MM.1S (cell line): Measurements from ENCODE around the gene ATP6V0A1.

Source experiments
- DNase-seq: peaks from one replicate; pipeline ENCODE4 v3.0.0-alpha.2; 2015
- H2AFZ ChIP-seq: fragments of 300-600 bp; sonication (generic); 2 replicates; pipeline ENCODE4 v1.6.0; 2016; ENCODE audit warnings: antibody characterized with exemption, low read length
- H3F3A ChIP-seq: fragments of 300-600 bp; sonication (generic); 2 replicates; pipeline ENCODE4 v1.6.1; 2016; ENCODE audit warnings: mild to moderate bottlenecking, antibody characterized with exemption, low read length, moderate library complexity, mixed read lengths; ENCODE audit not compliant: insufficient read depth
- H3K27ac ChIP-seq: fragments of 300-600 bp; sonication (generic); 2 replicates; pipeline ENCODE4 v1.5.1; 2016; ENCODE audit warnings: mild to moderate bottlenecking, low read length
- H3K27me3 ChIP-seq: fragments of 300-600 bp; sonication (generic); replicated peaks from 2 replicates; pipeline ENCODE4 v1.6.0; 2016; ENCODE audit warnings: low read length; ENCODE audit not compliant: insufficient read depth
- H3K36me3 ChIP-seq: fragments of 300-600 bp; sonication (generic); replicated peaks from 2 replicates; pipeline ENCODE4 v1.6.1; 2016; ENCODE audit warnings: mild to moderate bottlenecking, low read length, mixed read lengths; ENCODE audit not compliant: insufficient read depth
- H3K4me1 ChIP-seq: fragments of 300-600 bp; sonication (generic); 2 replicates; pipeline ENCODE4 v1.6.1; 2016; ENCODE audit warnings: low read length, mixed read lengths
- H3K4me2 ChIP-seq: fragments of 300-600 bp; sonication (generic); 2 replicates; pipeline ENCODE4 v1.6.0; 2016; ENCODE audit warnings: low read depth, low read length
- H3K4me3 ChIP-seq: fragments of 300-600 bp; sonication (generic); 2 replicates; pipeline ENCODE4 v1.5.1; 2016; ENCODE audit warnings: low read length, mixed read lengths
- H3K79me2 ChIP-seq: fragments of 300-600 bp; sonication (generic); 2 replicates; pipeline ENCODE4 v1.6.1; 2016; ENCODE audit warnings: mixed run types, low read length, mixed read lengths
- H3K9ac ChIP-seq: fragments of 300-600 bp; sonication (generic); 2 replicates; pipeline ENCODE4 v1.6.1; 2016; ENCODE audit warnings: low read length, mixed read lengths
- H3K9me2 ChIP-seq: fragments of 300-600 bp; sonication (generic); replicated peaks from 2 replicates; pipeline ENCODE4 v1.6.1; 2016; ENCODE audit warnings: mild to moderate bottlenecking, low read length, mixed read lengths; ENCODE audit not compliant: insufficient read depth
- H3K9me3 ChIP-seq: fragments of 300-600 bp; sonication (generic); replicated peaks from 2 replicates; pipeline ENCODE4 v1.6.1; 2016; ENCODE audit warnings: mild to moderate bottlenecking, low read length, mixed read lengths; ENCODE audit not compliant: insufficient read depth
- H4K20me1 ChIP-seq: fragments of 300-600 bp; sonication (generic); 2 replicates; pipeline ENCODE4 v1.6.1; 2016; ENCODE audit warnings: mild to moderate bottlenecking, low read length, moderate library complexity, mixed read lengths; ENCODE audit not compliant: insufficient read depth
- CTCF ChIP-seq: fragments of 300-600 bp; sonication (generic); IDR thresholded peaks from 2 replicates; pipeline ENCODE4 v1.5.1; 2016; ENCODE audit warnings: antibody characterized with exemption, low read length, mixed read lengths
- EZH2 ChIP-seq: fragments of 300-600 bp; sonication (generic); optimal IDR thresholded peaks from 2 replicates; pipeline ENCODE3; 2017; ENCODE audit warnings: low read depth, mild to moderate bottlenecking, antibody characterized with exemption, low read length, mixed read lengths
- EZH2phosphoT487 ChIP-seq: fragments of 300-600 bp; sonication (generic); IDR thresholded peaks from 2 replicates; pipeline ENCODE4 v1.6.1; 2018; ENCODE audit warnings: antibody characterized with exemption, low read length

The ATP6V0A1 gene

GRCh38 chr17:42460371-42460770 lies 1.7 kb downstream of the ATP6V0A1 start:
- Histone ChIP-seq H3K9ac (peak overlapping the region; percentile 48), H3K27ac (peak overlapping the region; percentile 80), H3K4me2 (peak overlapping the region; percentile 94), H3K4me1 (peaks cover 33% of the 10 kb centered on the region), H3K27me3 (no peaks in the 10 kb centered on the region), H2AFZ (no peak overlapping the region), H3K9me2 (no peaks in the 10 kb centered on the region), H3K36me3 (no peaks in the 10 kb centered on the region; the same call in 1 of the 2 replicates), H3K4me3 (peak overlapping the region; percentile 76), H3K9me3 (no peaks in the 10 kb centered on the region), H4K20me1 (no peaks in the 10 kb centered on the region), H3K79me2 (peaks cover 43% of the 10 kb centered on the region), H3F3A (peaks cover 45% of the 10 kb centered on the region)
- no peak for DNase-seq
- TF ChIP-seq CTCF (no peak), EZH2 (no peak), EZH2phosphoT487 (no peak)

GRCh38 chr17:42463976-42464400 lies 5.3 kb downstream of the ATP6V0A1 start:
- TF ChIP-seq CTCF: no peak
- H3K36me3 ChIP-seq: peaks cover 4% of the 10 kb centered on the region; the same call in 1 of the 2 replicates
- no peak for DNase-seq

GRCh38 chr17:42467889-42468288 lies 9.2 kb downstream of the ATP6V0A1 start:
- no peak overlapping the region for H3K9ac ChIP-seq
- no peaks in the 10 kb centered on the region for H3K9me3 ChIP-seq
- peaks cover 13% of the 10 kb centered on the region for H3K79me2 ChIP-seq
- H3K36me3 ChIP-seq: peaks cover 4% of the 10 kb centered on the region; the same call in 1 of the 2 replicates
- H4K20me1 ChIP-seq: no peaks in the 10 kb centered on the region
- H2AFZ ChIP-seq: no peak overlapping the region
- H3K4me1 ChIP-seq: no peaks in the 10 kb centered on the region; the same call in 1 of the 2 replicates
- no peak for DNase-seq
- no peak overlapping the region for H3K4me3 ChIP-seq
- H3K9me2 ChIP-seq: no peaks in the 10 kb centered on the region
- no peaks in the 10 kb centered on the region for H3K27me3 ChIP-seq
- TF ChIP-seq EZH2phosphoT487 (no peak), EZH2 (no peak)
- no peak overlapping the region for H3K4me2 ChIP-seq
- H3K27ac ChIP-seq: no peak overlapping the region
- H3F3A ChIP-seq: no peaks in the 10 kb centered on the region; the same call in 1 of the 2 replicates

More at GRCh38 chr17:42463976-42464400, 5.3 kb downstream of the ATP6V0A1 start:
- Histone ChIP-seq H3K79me2 (peaks cover 41% of the 10 kb centered on the region), H3K27ac (no peak overlapping the region), H3K9me3 (no peaks in the 10 kb centered on the region), H3F3A (peaks cover 20% of the 10 kb centered on the region), H3K4me1 (peaks cover 10% of the 10 kb centered on the region), H3K4me2 (no peak overlapping the region), H2AFZ (no peak overlapping the region), H3K9me2 (no peaks in the 10 kb centered on the region), H4K20me1 (no peaks in the 10 kb centered on the region), H3K4me3 (no peak overlapping the region), H3K27me3 (no peaks in the 10 kb centered on the region), H3K9ac (no peak overlapping the region)

DNA sequence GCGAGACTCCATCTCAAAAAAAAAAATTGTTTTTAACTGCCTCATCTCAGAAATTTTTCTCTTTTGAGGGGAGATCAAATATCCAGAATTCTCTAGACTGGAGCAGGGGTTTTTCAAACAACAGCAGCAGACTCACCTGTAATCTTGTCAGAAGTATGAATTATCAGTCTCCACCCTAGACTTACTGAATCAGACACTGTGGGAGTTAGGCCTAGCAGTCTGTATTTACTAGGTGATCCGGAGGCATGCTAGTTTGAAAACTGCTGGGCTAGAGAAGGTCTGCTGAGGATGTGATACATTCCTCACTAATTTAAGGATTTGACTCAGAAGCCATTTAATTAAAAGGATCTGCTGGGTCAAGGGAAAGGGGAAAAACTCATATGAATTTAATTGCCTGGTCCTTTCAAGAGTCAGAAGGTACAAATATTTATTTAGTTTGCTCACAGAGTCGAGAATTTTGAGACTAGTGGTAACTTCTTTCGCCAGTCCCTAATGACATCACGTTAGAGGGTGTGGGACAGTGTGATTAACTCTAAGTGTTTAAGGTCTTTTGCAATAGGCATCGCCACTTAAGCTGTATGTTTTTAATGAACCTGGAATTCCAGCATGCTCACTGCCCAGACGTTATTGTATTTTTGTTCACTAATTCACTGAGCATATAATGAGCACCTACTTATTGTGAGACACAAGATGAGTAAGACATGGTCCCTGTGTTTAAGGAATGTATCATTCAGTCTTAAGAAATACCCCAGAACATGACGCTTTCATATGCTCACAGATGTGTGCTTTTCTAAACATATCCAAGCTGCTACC lies 14.2 kb downstream of the ATP6V0A1 start:
- H3K9ac ChIP-seq: no peak overlapping the region
- no peak overlapping the region for H2AFZ ChIP-seq
- no peaks in the 10 kb centered on the region for H4K20me1 ChIP-seq
- H3K9me3 ChIP-seq: no peaks in the 10 kb centered on the region
- H3K27ac ChIP-seq: no peak overlapping the region
- H3K4me3 ChIP-seq: no peak overlapping the region
- 0 out of 2 replicates have a peak, but pooled peaks cover 3% of the 10 kb centered on the region for H3K79me2 ChIP-seq
- no peaks in the 10 kb centered on the region for H3K9me2 ChIP-seq
- peaks cover 7% of the 10 kb centered on the region for H3F3A ChIP-seq
- DNase-seq: no peak
- peaks cover 14% of the 10 kb centered on the region; the same call in 1 of the 2 replicates for H3K36me3 ChIP-seq
- no peak for TF ChIP-seq CTCF
- no peak for TF ChIP-seq EZH2
- no peak for TF ChIP-seq EZH2phosphoT487
- no peaks in the 10 kb centered on the region for H3K27me3 ChIP-seq
- H3K4me1 ChIP-seq: peaks cover 21% of the 10 kb centered on the region
- H3K4me2 ChIP-seq: no peak overlapping the region
